Spinal cord (tissue), 10 donors: ENCODE results near the gene EBLN2. TPM values are rescaled to one million over a fixed set of nuclear protein-coding genes. Genes with fewer than 3 reads are reported as not detected.
"Not testable (repeated sequence)": the region's sequence is repeated elsewhere in the genome, so short reads cannot be mapped to it uniquely, and the experiment has no call there.

Source experiments
- DNase-seq, 6 donors: peaks; one replicate each; pipeline versions ENCODE4 v3.0.0 to v3.0.0-alpha.2; 2013 to 2015; ENCODE audit warnings: low spot score in 6 of 6, low read depth in 4 of 6
- H3K27ac ChIP-seq: one replicate; pipeline ENCODE4 v1.5.1; 2013; ENCODE audit warnings: low read depth, low read length, control low read depth
- H3K27me3 ChIP-seq: one replicate; pipeline ENCODE4 v1.6.1; 2013; ENCODE audit warnings: low read length; ENCODE audit not compliant: control insufficient read depth, insufficient read depth
- H3K36me3 ChIP-seq: one replicate; pipeline ENCODE4 v1.6.1; 2013; ENCODE audit warnings: low read length; ENCODE audit not compliant: control insufficient read depth, insufficient read depth
- H3K4me1 ChIP-seq: one replicate; pipeline ENCODE4 v1.6.1; 2013; ENCODE audit warnings: low read length; ENCODE audit not compliant: control insufficient read depth, insufficient read depth
- H3K4me3 ChIP-seq: one replicate; pipeline ENCODE4 v1.5.1; 2013; ENCODE audit warnings: low read depth, low read length, control low read depth
- H3K9me3 ChIP-seq: one replicate; pipeline ENCODE4 v1.6.1; 2013; ENCODE audit warnings: low read length; ENCODE audit not compliant: control insufficient read depth, insufficient read depth
- WGBS: methylation state at CpG from one replicate; pipeline ENCODE4 v1.1.5; 2013; ENCODE audit warnings: missing lambda C conversion rate; ENCODE audit not compliant: insufficient coverage; 5-methylcytosine and 5-hydroxymethylcytosine counted together
- polyA plus RNA-seq, 2 donors: library from polyadenylated mRNA; unstranded; fragments of 120-200 nt; gene quantifications; one replicate each; pipeline ENCODE4 v1.2.1, GENCODE V29; 2013; ENCODE audit not compliant: insufficient read length in 2 of 2
- total RNA-seq, 2 donors: library from RNA; depleted of rRNA in 1 of 2; stranded (reverse); fragments of 120-200 nt in 1 of 2; fragments of >200 nt in 1 of 2; gene quantifications; one replicate each; pipeline versions ENCODE4 v1.2.3 to v1.2.4, GENCODE V29; 2013 to 2014
- donor health status: healthy.

Gene EBLN2
- total and polyA plus RNA-seq, 4 donors = 1.3 to 8.5 (median 3.8) TPM

DNA sequence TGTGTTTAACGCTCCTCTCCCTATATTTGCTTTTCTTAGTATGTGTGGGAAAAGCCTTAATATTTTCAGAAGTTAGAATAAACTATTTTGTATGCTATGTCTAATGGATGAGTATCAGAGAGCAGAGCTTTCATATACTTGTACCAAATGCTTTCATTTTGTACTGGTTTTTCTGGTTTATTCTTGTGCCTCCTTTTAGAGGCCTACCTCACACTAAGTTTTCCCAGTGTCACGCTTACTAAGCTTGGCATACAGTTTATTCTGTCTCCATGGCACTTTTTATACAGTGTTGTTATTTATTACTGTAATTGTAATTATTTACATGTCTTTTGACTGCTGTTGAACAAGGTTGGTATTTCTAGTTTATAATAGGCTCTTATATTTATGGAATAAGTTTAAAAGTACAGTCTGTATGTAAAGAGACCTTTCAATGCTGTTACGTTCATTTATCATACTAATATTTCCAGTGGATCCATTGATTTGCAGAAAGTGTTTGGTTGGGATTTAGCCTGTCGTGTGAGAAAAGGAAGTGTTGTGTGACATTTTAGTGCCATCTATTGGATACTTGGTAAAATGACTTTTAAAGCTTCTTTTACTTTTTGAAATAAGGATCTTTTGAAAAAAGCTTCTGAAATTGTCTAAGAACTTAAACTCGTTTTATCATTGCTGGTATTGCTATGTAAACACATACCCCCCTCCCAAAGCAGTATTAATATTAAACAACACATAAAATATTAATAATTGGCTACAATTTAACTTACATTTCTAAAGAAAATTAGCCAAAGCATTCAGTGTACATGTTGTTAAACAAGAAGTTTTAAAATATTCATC lies 5.2 kb upstream of the EBLN2 start:
- no peaks in the 10 kb centered on the region for H3K36me3 ChIP-seq
- H3K27me3 ChIP-seq = no peaks in the 10 kb centered on the region
- H3K4me3 ChIP-seq = no peak overlapping the region
- DNase-seq = peak in 5 of 6 donors; percentile 22 to 90 (median 35)
- no CpG with 5 or more reads among the region's 5 CpGs for WGBS
- no peak overlapping the region for H3K27ac ChIP-seq
- H3K4me1 ChIP-seq = no peaks in the 10 kb centered on the region
- H3K9me3 ChIP-seq = no peaks in the 10 kb centered on the region

DNA sequence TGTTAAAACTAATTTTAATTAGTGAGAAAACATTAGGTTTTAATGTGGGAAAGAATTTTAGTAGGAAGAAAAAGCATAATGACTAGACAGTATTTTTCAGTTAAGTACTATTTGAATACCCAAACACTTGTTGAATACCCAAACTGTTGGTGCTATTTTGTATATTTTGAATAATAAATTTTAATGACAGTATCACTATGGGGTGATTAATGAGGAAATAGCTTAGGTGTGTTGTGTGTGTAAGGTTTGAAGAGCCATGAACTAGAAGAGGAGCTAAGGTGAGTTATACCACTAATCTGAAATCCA lies 4.7 kb upstream of the EBLN2 start:
- Histone ChIP-seq H3K36me3 (no peaks in the 10 kb centered on the region), H3K27me3 (no peaks in the 10 kb centered on the region), H3K4me1 (no peaks in the 10 kb centered on the region), H3K9me3 (no peaks in the 10 kb centered on the region), H3K4me3 (no peak overlapping the region), H3K27ac (no peak overlapping the region)
- no peak for DNase-seq

DNA sequence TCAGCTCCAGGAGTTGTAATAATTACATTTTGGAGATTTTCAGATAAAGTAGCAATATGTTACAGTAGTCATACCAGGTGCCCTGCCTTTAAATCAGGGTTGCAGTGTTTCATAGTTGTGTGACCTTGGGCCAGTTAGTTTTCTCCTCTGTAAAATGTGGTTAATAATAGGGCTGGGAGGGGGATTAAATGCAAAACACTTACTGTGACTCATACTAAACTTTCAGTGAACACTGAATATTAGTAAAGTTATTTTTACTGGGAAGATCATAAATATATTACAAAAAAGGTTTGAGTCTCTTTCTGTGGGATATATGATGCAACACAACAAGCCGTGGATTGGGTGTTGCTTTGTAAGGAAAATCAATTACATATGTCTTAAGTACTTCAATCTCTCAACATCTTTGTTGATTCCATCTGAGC lies 1.1 kb upstream of the EBLN2 start:
- no peak overlapping the region for H3K4me3 ChIP-seq
- H3K27ac ChIP-seq = no peak overlapping the region
- no peak for DNase-seq
- peaks cover 2% of the 10 kb centered on the region for H3K36me3 ChIP-seq
- H3K4me1 ChIP-seq = no peaks in the 10 kb centered on the region
- H3K27me3 ChIP-seq = no peaks in the 10 kb centered on the region
- WGBS = no CpG with 5 or more reads among the region's 1 CpG
- no peaks in the 10 kb centered on the region for H3K9me3 ChIP-seq

DNA sequence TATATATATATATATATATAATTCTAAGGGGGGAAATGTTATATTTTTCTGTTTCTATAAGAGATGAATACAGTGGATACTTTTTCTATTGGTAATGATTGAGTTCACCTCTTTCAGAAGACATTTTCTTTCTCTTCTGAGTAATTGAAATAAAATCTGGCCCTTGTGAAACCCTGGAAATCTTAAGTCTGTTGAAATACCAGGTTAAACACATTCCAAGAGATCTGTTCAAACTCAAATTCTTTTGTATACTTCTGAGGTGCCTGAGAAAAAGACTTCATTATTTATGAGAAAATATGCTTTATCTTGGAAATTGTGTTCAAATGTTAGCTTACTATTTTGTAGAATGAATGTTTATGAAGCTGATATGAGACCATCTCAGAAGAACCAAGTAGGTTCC lies 4.8 kb downstream of the EBLN2 start:
- H3K4me3 ChIP-seq, H3K27me3 ChIP-seq, DNase-seq, H3K27ac ChIP-seq, H3K4me1 ChIP-seq, H3K9me3 ChIP-seq, H3K36me3 ChIP-seq: not testable (repeated sequence)

DNA sequence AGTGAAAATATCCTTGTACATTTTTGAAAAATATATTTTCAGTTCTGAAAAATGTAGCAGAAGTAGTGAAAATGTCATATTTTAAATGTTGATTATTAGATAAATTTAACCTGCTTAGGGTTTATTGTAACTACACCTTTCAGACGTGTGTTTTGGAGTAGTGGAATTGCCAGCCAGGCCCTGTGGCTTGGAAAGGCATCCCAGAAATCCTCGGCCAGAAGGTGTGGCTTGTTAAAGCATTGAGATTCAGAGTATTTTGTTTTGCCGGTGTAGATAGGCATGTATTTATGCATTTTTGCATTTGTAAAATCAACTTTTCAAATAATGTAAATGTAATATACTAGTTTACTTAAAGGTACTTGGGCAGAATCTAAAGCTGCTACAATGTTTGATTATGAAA lies 7.0 kb downstream of the EBLN2 start:
- peaks cover under 1% of the 10 kb centered on the region for H3K36me3 ChIP-seq
- no CpG with 5 or more reads among the region's 3 CpGs for WGBS

DNA sequence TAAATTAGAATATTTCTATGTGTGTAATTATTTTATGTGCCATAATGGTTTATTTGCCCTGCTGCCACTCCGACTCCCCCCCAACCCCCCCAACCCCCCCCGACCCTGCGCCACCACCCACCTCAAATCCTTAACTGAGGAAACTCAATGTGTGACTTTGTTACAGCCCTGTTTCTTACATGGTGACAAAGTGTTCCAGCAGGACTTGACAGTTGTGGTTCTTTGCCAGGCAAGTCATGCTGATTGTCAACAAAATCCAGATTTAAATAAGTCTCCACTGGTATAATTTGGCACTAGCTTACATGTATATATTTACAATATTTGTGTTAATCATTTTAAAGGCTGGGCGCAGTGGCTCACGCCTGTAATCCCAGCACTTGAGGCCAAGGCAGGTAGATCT lies 7.7 kb downstream of the EBLN2 start:
- DNase-seq = no peak
- H3K27me3 ChIP-seq = no peaks in the 10 kb centered on the region
- no peaks in the 10 kb centered on the region for H3K9me3 ChIP-seq
- no peaks in the 10 kb centered on the region for H3K4me1 ChIP-seq
- WGBS = no CpG with 5 or more reads among the region's 5 CpGs
- no peak overlapping the region for H3K27ac ChIP-seq
- no peaks in the 10 kb centered on the region for H3K36me3 ChIP-seq
- no peak overlapping the region for H3K4me3 ChIP-seq

More for the DNA sequence above, 7.0 kb downstream of the EBLN2 start:
- Histone ChIP-seq H3K27ac (no peak overlapping the region), H3K9me3 (no peaks in the 10 kb centered on the region), H3K4me3 (no peak overlapping the region), H3K4me1 (no peaks in the 10 kb centered on the region), H3K27me3 (no peaks in the 10 kb centered on the region)
- no peak for DNase-seq

DNA sequence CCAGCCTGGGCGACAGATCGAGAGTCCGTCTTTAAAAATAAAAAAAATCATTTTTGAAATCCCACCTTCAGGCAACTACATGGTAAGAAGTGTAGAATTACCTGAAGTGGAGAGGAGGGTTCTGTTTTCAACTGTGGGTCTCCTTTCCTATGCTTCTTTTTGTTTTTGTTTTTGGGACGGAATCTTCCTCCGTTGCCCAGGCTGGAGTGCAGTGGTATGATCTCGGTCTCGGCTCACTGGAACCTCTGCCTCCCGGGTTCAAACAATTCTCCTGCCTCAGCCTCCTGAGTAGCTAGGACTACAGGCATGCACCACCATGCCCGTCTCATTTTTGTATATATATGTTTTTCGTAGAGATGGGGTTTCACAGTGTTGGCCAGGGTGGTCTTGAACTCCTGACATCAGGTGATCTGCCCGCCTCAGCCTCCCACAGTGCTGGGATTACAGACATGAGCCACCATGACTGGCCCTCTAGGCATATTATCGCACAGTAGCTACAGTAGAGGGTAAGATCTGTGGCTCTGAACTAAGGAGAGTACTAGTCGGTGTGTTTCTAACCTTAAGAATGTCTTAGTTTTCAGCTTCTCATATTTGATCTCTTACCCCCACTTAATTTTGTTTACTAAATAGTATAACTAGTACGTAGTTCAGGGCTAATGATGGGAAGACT lies 8.5 kb downstream of the EBLN2 start:
- WGBS = 86% methylated on average over 7 of the region's 14 CpGs
- no peak for DNase-seq

DNA sequence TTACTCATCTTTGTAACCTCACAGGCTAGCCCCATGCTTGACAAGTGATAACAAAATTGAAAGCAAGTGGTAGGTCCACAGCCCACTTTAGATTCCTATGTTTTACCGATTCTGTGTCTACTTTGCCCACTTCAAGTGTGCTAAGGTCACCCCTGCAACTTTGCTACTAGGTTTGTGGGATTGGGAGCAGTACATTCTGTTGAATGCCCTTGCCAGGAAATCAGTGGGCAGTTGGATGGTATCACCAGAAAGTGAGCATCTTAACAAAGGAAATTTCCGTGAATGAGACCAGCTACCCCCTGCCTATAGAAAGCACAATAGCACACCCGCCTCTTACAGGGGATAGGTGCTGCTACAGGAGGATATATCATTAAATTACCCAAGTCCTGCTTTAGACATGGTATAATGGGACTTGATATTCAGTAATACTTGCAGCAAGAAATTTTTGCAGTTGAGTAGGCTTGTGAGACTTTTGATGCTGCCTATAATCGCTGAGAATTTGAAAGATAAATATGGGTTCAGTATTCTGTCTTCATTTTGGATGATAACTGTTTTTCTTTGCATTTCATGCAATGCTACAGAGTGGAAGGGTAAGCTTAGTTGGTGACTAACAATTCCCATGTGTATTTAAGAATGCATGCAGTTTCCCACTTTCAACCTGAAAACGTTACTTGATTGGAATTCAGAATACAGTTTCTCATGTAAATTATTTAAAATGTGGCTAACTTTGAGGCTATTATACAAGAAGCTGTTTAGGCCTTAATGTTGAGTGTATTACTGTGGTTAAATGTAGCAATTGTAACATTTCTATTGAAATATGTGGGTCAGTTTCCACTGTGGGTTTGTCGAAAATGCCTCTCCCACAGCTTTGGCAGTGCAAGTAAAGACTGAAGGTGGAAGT lies 9.5 kb downstream of the EBLN2 start:
- H3K27ac ChIP-seq = no peak overlapping the region
- no peak overlapping the region for H3K4me3 ChIP-seq
- H3K9me3 ChIP-seq = no peaks in the 10 kb centered on the region
- no peaks in the 10 kb centered on the region for H3K4me1 ChIP-seq
- WGBS = no CpG with 5 or more reads among the region's 6 CpGs
- no peaks in the 10 kb centered on the region for H3K27me3 ChIP-seq
- no peaks in the 10 kb centered on the region for H3K36me3 ChIP-seq
- DNase-seq = no peak

More for the DNA sequence above, 8.5 kb downstream of the EBLN2 start:
- no peak overlapping the region for H3K4me3 ChIP-seq
- no peaks in the 10 kb centered on the region for H3K36me3 ChIP-seq
- no peaks in the 10 kb centered on the region for H3K27me3 ChIP-seq
- no peaks in the 10 kb centered on the region for H3K9me3 ChIP-seq
- H3K27ac ChIP-seq = no peak overlapping the region
- no peaks in the 10 kb centered on the region for H3K4me1 ChIP-seq

DNA sequence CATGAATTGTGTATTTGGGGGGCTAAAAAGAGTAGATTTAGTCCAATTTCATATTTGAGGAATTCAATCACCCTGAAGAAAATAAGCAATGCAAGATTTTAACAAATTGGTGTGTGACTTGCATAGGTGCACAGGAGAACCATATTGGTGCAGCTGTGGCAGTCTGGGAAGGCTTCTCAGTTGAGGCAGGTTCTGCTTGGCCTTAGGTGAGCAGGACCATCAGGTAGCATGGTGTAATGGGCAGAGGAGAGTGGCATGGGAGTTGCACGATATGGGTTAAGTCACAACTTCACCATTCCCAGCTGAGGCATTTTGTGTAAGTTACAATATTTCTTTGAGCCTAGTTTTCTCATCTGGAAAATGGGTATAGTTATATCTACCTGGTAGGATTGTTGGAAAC lies 10.5 kb downstream of the EBLN2 start:
- no peak for DNase-seq
- Histone ChIP-seq H3K9me3 (no peaks in the 10 kb centered on the region), H3K36me3 (no peaks in the 10 kb centered on the region), H3K4me3 (no peak overlapping the region), H3K4me1 (no peaks in the 10 kb centered on the region), H3K27ac (no peak overlapping the region), H3K27me3 (no peaks in the 10 kb centered on the region)
- WGBS = no CpG with 5 or more reads among the region's 1 CpG
